GM12864 (cell line): Measurements from ENCODE around the gene MVB12B.

ENCODE experiments used
- DNase-seq: peaks from one replicate; pipeline ENCODE4 v3.0.0-alpha.2; 2011; ENCODE audit warnings: low read depth
- H3K4me3 ChIP-seq: 2 replicates; pipeline ENCODE4 v1.5.1; 2011; ENCODE audit warnings: mild to moderate bottlenecking, low read depth, low read length, control low read depth
- TF ChIP-seq, protein P1 (sequence below): IDR thresholded peaks from 2 replicates; pipeline ENCODE4 v1.5.1; 2011; ENCODE audit warnings: low read depth, mild to moderate bottlenecking, moderate library complexity, low read length, control low read depth, inconsistent platforms; ENCODE audit errors: missing control alignments

The MVB12B gene

DNA sequence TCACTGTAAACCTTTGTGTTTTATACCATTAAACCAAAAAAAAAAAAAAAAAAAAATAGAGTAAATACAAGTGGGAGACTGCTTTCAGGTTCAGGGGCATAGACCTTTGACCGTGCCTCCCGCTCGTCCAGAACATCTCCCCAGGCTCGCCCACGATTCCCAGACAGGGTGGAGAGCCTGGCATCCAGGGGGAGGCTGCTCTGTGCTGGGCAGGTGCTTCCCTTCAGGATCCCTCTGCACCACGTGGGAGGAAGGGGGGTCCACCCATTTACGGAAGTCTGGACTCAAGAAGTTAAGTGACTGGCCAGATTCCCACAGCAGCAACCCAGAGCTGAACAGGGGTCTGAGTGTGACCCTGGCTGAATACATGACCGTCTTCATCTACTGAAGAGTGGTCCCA is 161.7 kb downstream of the MVB12B start:
- TF ChIP-seq, protein P1, sequence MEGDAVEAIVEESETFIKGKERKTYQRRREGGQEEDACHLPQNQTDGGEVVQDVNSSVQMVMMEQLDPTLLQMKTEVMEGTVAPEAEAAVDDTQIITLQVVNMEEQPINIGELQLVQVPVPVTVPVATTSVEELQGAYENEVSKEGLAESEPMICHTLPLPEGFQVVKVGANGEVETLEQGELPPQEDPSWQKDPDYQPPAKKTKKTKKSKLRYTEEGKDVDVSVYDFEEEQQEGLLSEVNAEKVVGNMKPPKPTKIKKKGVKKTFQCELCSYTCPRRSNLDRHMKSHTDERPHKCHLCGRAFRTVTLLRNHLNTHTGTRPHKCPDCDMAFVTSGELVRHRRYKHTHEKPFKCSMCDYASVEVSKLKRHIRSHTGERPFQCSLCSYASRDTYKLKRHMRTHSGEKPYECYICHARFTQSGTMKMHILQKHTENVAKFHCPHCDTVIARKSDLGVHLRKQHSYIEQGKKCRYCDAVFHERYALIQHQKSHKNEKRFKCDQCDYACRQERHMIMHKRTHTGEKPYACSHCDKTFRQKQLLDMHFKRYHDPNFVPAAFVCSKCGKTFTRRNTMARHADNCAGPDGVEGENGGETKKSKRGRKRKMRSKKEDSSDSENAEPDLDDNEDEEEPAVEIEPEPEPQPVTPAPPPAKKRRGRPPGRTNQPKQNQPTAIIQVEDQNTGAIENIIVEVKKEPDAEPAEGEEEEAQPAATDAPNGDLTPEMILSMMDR, result no peak
- no peak for DNase-seq
- H3K4me3 ChIP-seq, result no peak overlapping the region

DNA sequence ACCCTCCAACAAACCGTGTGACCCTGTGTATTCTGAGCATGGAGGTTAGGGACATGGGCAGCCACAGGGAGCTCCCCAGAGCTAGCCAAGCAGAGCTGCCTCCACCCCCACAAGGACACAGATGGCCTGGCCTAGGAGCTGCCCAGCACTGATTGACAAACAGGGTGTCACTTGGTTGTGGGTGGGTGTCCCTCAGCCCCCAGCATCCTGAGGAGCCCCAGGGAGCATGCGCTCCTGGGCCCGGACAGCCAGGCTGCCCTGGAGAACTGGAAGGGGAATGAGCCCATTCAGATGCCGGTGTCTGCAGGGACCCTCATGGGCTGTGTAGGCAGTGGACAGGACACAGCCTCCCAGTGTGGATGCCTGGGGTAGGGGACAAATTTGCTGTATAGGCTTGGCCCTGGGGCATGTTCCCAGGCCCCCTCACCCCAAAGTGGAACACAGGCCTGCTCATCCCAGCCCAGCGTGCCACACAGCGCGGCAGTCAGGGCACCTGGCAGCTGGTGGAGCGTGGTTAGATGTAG is 162.3 kb downstream of the MVB12B start:
- TF ChIP-seq, protein P1, result no peak
- DNase-seq, result no peak
- no peak overlapping the region for H3K4me3 ChIP-seq

DNA sequence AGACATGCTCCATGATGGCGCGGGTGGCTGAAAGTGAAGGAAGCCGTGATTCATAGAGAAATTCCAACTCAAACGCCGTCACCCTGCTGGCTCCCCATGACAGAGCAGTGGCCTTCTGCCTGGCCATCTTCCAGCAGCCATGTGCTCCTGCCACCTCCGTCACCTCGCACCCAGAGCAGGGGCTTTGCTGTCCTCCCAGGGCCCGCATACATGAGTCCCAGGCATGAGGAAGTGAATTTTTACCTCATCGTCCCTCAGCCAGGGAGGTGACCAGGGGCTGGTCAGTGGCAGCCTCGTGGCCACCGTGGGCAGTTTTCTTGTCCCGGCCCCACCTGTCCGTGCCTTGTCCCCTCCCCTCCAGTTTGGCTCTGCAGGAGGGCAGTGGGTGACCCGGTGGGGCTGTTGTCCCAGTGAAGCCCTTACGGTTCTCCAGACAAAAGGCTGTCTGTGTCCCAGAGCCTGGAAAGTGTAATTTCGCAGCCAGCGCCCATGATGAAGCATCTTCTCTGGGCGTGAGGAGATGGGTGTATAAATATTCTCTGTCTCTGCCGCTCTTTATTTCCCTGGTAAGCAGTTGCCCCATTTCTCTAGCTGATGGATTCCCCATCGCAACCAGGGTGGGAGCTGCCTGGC is 163.1 kb downstream of the MVB12B start:
- no peak for DNase-seq

DNA sequence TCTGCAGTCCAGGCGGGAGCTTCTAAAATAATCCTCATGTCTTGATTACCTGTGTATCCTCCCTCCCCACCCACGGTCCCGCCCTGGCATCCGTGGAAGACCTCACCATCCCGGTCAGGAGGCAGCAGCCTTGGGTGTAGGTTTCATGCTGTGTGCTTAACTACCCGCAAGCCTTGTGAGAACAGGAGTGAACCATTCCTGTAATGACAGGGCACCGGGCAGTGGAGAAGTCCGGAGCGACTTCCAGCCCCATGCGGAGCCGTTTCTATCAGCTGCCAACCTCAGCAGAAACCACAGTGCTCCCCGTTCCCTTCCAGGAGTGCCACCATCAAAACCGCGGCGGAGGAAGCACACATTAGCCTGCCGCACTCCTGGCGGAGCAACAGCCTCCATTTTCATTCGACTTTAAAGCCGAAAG is 163.6 kb downstream of the MVB12B start:
- no peak for DNase-seq

More for the DNA sequence above, 163.1 kb downstream of the MVB12B start:
- no peak overlapping the region for H3K4me3 ChIP-seq
- TF ChIP-seq, protein P1, result no peak

DNA sequence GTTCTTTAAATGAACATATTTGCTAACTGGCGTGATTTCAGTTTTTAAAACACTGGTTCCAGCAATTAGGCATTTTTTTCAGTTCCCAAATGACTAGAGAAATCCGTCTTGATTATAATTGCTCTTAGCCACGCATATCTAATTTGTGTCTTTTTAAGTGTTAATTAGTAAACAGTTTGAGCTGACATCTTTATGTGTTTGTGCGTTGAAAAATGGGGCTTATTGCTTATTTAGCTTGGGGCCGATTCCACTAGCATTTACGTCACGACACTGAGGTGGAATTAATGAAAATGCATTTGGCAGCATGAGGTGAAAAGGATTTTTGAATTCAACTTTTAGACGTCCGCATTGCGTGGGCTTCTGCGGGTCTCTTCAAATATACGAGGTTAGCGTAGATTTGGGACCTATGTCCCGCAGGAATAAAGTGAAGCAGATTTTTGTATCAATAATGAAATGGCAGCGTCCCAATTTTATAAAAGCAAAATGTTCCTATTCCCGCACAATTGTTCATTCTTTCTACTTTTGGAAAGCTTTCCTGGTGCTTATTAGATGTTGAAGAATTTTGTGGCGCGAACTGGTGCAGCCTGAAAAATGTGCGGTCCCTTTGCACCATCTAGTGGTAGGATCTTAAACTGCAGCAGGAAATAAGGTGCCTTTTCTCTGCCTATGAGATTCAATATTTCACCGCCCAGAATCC is 164.4 kb downstream of the MVB12B start:
- TF ChIP-seq, protein P1, result peak; percentile 79
- H3K4me3 ChIP-seq, result no peak overlapping the region
- no peak for DNase-seq

More for the DNA sequence above, 163.6 kb downstream of the MVB12B start:
- no peak overlapping the region for H3K4me3 ChIP-seq
- TF ChIP-seq, protein P1, result no peak

DNA sequence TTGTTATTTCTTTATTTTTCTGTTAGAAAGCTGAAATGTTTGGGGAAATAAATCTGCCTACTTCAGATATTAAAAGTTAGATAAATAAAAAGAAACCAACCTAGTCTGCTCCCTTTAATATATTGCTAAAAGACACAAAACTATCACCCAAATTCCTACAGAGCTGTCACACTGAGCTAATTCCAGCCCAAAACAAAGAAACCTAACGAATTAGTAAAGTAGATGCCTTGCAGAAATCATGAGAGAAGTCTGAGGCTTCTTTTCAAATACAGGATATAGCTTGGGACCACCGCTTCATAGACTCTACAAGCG is 164.9 kb downstream of the MVB12B start:
- no peak for DNase-seq
- H3K4me3 ChIP-seq, result no peak overlapping the region
- TF ChIP-seq, protein P1, result no peak
